Stimulated activated naive CD4-positive, alpha-beta T cell (primary cell): ENCODE data around the gene RBPJ.
A peak's percentile ranks its signal among the peaks of the same experiment; 100 is the strongest.

ENCODE experiments used
- DNase-seq, 6 experiments: peaks; one replicate each; lab custom pipeline; 2025; lab: John Stamatoyannopoulos, UW

The RBPJ gene

GRCh38 chr4:26420438-26420837 is 99.6 kb downstream of the RBPJ start:
- DNase-seq, result no peak

GRCh38 chr4:26420913-26421312 is 100.1 kb downstream of the RBPJ start:
- DNase-seq, result no peak

- no peak for DNase-seq
These were observed 103.3 kb downstream of the RBPJ start for GRCh38 chr4:26424153-26424552.

- DNase-seq, result no peak
These were observed 104.0 kb downstream of the RBPJ start for GRCh38 chr4:26424838-26425237.

GRCh38 chr4:26425953-26426352 is 105.1 kb downstream of the RBPJ start:
- no peak for DNase-seq

- DNase-seq, result no peak
These were observed 106.1 kb downstream of the RBPJ start for GRCh38 chr4:26426892-26427291.

- DNase-seq, result no peak
These were observed 109.1 kb downstream of the RBPJ start for GRCh38 chr4:26429910-26430309.

GRCh38 chr4:26431461-26432180 is 110.8 kb downstream of the RBPJ start:
- no peak for DNase-seq

- no peak for DNase-seq
These were observed 111.6 kb downstream of the RBPJ start for GRCh38 chr4:26432419-26432818.

GRCh38 chr4:26433556-26433955 is 112.7 kb downstream of the RBPJ start:
- DNase-seq, result no peak

GRCh38 chr4:26434030-26434639 is 113.3 kb downstream of the RBPJ start:
- DNase-seq, result no peak

- DNase-seq, result no peak
These were observed 120.3 kb downstream of the RBPJ start for GRCh38 chr4:26441102-26441501.

GRCh38 chr4:26441771-26442170 is 121.0 kb downstream of the RBPJ start:
- no peak for DNase-seq

- DNase-seq, result no peak
These were observed 126.6 kb downstream of the RBPJ start for GRCh38 chr4:26447378-26447777.

GRCh38 chr4:26450418-26450817 is 129.6 kb downstream of the RBPJ start:
- DNase-seq, result no peak

- no peak for DNase-seq
These were observed 130.8 kb downstream of the RBPJ start for GRCh38 chr4:26451597-26451996.

GRCh38 chr4:26452565-26453531 is 132.0 kb downstream of the RBPJ start:
- DNase-seq, result no peak

- DNase-seq, result no peak
These were observed 134.1 kb downstream of the RBPJ start for GRCh38 chr4:26454961-26455360.

- no peak for DNase-seq
These were observed 134.8 kb downstream of the RBPJ start for GRCh38 chr4:26455571-26455970.

GRCh38 chr4:26457412-26457811 is 136.6 kb downstream of the RBPJ start:
- DNase-seq, result no peak

- DNase-seq, result peak in 2 of 6 experiments; percentile 45 to 47
These were observed 137.3 kb downstream of the RBPJ start for GRCh38 chr4:26458157-26458561.

- DNase-seq, result peak in 4 of 6 experiments; percentile 3 to 56 (median 40)
These were observed 138.4 kb downstream of the RBPJ start for GRCh38 chr4:26459054-26459755.
